ENCODE data around the gene MARS1. TPM values are rescaled to one million over a fixed set of nuclear protein-coding genes. Genes with fewer than 3 reads are reported as not detected.
"Not testable (repeated sequence)": the region's sequence is repeated elsewhere in the genome, so short reads cannot be mapped to it uniquely, and the experiment has no call there.

MARS1 gene
- total RNA-seq, 1 donor from 2014 or later = 316 TPM

- Mint-ChIP-seq H3K4me3 (no peak overlapping the region), H3K27ac (no peak overlapping the region), H3K36me3 (ENCODE audit: low read depth) (peaks cover 83% of the 10 kb centered on the region), H3K27me3 (no peaks in the 10 kb centered on the region), H3K4me1 (peaks cover 28% of the 10 kb centered on the region), H3K9me3 (no peaks in the 10 kb centered on the region)
- DNase-seq = no peak
- intact Hi-C loops (cut with micrococcal nuclease) = no loop called here
Measured at GRCh38 chr12:57514720-57515407, 27.0 kb downstream of the MARS1 start.

GRCh38 chr12:57515408-57515933 is 27.6 kb downstream of the MARS1 start:
- intact Hi-C loops (cut with micrococcal nuclease) = no loop called here
- H3K27me3 Mint-ChIP-seq = no peaks in the 10 kb centered on the region
- H3K27ac Mint-ChIP-seq = no peak overlapping the region
- H3K4me1 Mint-ChIP-seq = peaks cover 28% of the 10 kb centered on the region
- peaks cover 87% of the 10 kb centered on the region for H3K36me3 Mint-ChIP-seq (ENCODE audit: low read depth)
- DNase-seq = no peak
- no peaks in the 10 kb centered on the region for H3K9me3 Mint-ChIP-seq
- no peak overlapping the region for H3K4me3 Mint-ChIP-seq

DNA sequence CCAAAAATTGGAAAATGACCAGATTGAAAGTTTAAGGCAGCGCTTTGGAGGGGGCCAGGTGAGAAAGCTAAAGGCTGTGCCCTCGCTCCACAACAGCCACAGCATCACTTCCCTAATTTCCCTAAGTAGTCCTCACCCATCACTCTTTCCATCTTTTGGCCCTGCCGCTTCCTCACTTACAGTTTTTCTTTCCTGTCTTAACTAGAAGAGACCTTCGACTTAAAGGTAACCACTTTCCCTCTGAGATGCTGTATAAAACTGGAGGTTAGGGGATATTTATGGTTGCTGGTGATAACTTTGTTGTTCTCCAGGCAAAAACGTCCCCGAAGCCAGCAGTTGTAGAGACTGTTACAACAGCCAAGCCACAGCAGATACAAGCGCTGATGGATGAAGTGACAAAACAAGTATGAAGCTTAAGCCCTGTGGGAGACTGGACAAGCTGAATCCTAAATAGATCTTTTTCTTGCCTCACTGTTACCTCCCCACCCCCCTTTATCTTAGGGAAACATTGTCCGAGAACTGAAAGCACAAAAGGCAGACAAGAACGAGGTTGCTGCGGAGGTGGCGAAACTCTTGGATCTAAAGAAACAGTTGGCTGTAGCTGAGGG is 28.2 kb downstream of the MARS1 start:
- Mint-ChIP-seq H3K27me3 (no peaks in the 10 kb centered on the region), H3K36me3 (ENCODE audit: low read depth) (peaks cover 86% of the 10 kb centered on the region), H3K4me1 (peaks cover 32% of the 10 kb centered on the region), H3K4me3 (no peak overlapping the region), H3K27ac (peak overlapping the region; percentile 51), H3K9me3 (no peaks in the 10 kb centered on the region)
- no peak for DNase-seq
- intact Hi-C loops (cut with micrococcal nuclease) = no loop called here

DNA sequence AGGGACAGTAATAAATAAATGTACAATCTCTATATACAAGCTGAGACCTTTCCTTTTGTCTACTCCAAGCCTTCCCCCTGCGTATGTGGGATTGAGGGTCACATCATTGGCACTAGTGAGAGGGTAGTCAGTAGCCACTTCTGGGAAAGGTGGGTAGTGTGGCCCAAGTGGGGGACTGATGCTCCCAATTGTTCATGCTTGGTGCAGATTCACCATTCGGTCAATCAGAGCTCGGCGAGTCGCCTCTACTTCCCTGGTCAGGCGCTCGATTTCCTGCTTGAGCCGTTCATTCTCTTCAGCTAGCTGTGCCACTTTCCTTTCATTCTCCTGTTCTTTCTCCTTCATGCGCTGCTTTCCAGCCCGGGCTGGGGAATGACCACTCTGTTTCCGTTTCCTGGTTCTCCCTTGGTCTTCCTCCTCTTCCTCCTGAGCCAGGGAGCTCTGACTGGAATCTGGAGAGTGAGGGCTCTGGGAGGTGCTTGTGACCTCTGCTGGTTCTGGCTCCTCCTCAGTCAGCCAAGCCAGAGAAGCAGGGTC is 28.8 kb downstream of the MARS1 start:
- Mint-ChIP-seq H3K27ac (no peak overlapping the region), H3K4me3 (no peak overlapping the region), H3K27me3 (no peaks in the 10 kb centered on the region), H3K36me3 (ENCODE audit: low read depth) (peaks cover 80% of the 10 kb centered on the region), H3K4me1 (peaks cover 37% of the 10 kb centered on the region), H3K9me3 (no peaks in the 10 kb centered on the region)
- no peak for DNase-seq
- intact Hi-C loops (cut with micrococcal nuclease) = no loop called here

DNA sequence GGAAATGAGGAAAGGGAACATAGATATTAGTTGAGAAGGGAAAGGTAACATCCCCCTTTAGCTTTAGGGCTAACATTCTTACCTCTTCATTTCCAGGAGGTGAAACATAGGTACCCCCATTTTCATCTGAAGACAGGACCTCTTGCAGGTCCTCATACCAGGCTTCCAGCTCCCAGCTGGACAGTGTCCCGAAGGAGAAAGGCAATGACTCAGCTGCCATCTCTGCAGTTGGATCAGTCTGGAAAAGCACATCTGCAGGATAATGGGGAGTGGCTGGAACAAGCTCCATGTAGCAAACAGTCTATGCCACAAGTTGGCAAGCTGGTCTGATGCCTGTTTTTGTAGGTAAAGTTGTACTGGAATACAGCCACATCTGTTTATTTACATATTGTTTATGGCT is 29.3 kb downstream of the MARS1 start:
- H3K9me3 Mint-ChIP-seq = no peaks in the 10 kb centered on the region
- peaks cover 77% of the 10 kb centered on the region for H3K36me3 Mint-ChIP-seq (ENCODE audit: low read depth)
- no peak for DNase-seq
- no peak overlapping the region for H3K4me3 Mint-ChIP-seq
- H3K27ac Mint-ChIP-seq = no peak overlapping the region
- no peaks in the 10 kb centered on the region for H3K27me3 Mint-ChIP-seq
- intact Hi-C loops (cut with micrococcal nuclease) = no loop called here
- H3K4me1 Mint-ChIP-seq = peaks cover 40% of the 10 kb centered on the region

DNA sequence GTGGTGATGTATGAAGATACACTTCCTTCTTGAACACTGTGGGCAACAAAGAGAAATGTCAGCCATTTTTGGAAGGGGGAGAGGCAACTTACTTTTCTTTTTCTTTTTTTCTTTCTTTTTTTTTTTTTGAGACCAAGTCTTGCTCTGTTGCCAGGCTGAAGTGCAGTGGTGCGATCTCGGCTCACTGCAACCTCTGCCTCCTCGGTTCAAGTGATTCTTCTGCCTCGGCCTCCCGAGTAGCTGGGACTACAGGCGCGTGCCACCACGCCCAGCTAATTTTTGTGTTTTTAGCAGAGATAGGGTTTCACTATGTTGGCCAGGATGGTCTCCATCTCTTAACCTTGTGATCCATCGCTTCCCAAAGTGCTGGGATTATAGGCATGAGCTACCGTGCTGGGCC is 29.9 kb downstream of the MARS1 start:
- H3K9me3 Mint-ChIP-seq; DNase-seq; intact Hi-C loops (cut with micrococcal nuclease); H3K27ac Mint-ChIP-seq; H3K27me3 Mint-ChIP-seq: not testable (repeated sequence)
- Mint-ChIP-seq H3K4me1 (peaks cover 40% of the 10 kb centered on the region), H3K4me3 (peak overlapping the region; percentile 29), H3K36me3 (ENCODE audit: low read depth) (peaks cover 72% of the 10 kb centered on the region)

- intact Hi-C loops (cut with micrococcal nuclease) = no loop called here
- peak overlapping the region; percentile 97 for H3K4me3 Mint-ChIP-seq
- DNase-seq = no peak
- no peaks in the 10 kb centered on the region for H3K9me3 Mint-ChIP-seq
- H3K36me3 Mint-ChIP-seq (ENCODE audit: low read depth) = peaks cover 65% of the 10 kb centered on the region
- H3K27ac Mint-ChIP-seq = peak overlapping the region; percentile 4
- H3K27me3 Mint-ChIP-seq = no peaks in the 10 kb centered on the region
- H3K4me1 Mint-ChIP-seq = peaks cover 41% of the 10 kb centered on the region
Measured at GRCh38 chr12:57518176-57518919, 30.5 kb downstream of the MARS1 start.

- Mint-ChIP-seq H3K4me1 (peaks cover 49% of the 10 kb centered on the region), H3K36me3 (ENCODE audit: low read depth) (peaks cover 63% of the 10 kb centered on the region), H3K4me3 (peak overlapping the region; percentile 97), H3K27me3 (no peaks in the 10 kb centered on the region), H3K27ac (peak overlapping the region; percentile 100), H3K9me3 (no peaks in the 10 kb centered on the region)
- intact Hi-C loops (cut with micrococcal nuclease) = no loop called here
- DNase-seq = no peak
Measured at GRCh38 chr12:57518920-57519795, 31.3 kb downstream of the MARS1 start.

DNA sequence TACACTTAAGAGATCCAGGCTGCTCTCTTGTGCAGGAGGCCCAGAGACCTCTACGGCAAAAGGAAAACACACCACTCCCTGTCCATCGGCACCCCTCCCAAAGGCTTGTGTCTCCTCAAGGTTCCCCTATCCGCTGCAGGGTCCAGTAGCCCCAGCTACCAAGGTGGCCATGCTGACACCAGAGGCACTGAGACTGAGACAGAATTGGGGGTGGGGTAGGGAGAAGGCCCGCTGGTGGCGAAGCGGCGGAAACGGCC is 31.9 kb downstream of the MARS1 start:
- Mint-ChIP-seq H3K27me3 (no peaks in the 10 kb centered on the region), H3K27ac (peak overlapping the region; percentile 100), H3K4me3 (peak overlapping the region; percentile 97), H3K36me3 (ENCODE audit: low read depth) (peaks cover 62% of the 10 kb centered on the region), H3K4me1 (peaks cover 54% of the 10 kb centered on the region), H3K9me3 (no peaks in the 10 kb centered on the region)
- no peak for DNase-seq
- intact Hi-C loops (cut with micrococcal nuclease) = loop anchor here (1.0 to 5.0 kb wide), 8 partner anchors 28 to 832 kb away; partner anchors contain the start of genes ARHGAP9, CDK4, CTDSP2 and DCTN2

- no peaks in the 10 kb centered on the region for H3K9me3 Mint-ChIP-seq
- DNase-seq = peak; percentile 100
- H3K27me3 Mint-ChIP-seq = no peaks in the 10 kb centered on the region
- intact Hi-C loops (cut with micrococcal nuclease) = loop anchor here (1.0 to 5.0 kb wide), 8 partner anchors 27 to 833 kb away; partner anchors contain the start of genes ARHGAP9, CDK4, CTDSP2 and DCTN2
- H3K4me3 Mint-ChIP-seq = peak within 1 kb of the TSS; percentile 97
- peak within 1 kb of the TSS; percentile 100 for H3K27ac Mint-ChIP-seq
- H3K36me3 Mint-ChIP-seq (ENCODE audit: low read depth) = peaks cover 61% of the 10 kb centered on the region
- H3K4me1 Mint-ChIP-seq = peaks cover 56% of the 10 kb centered on the region
Measured at GRCh38 chr12:57520053-57520818, 32.4 kb downstream of the MARS1 start, which contains the start of gene DDIT3. DDIT3 (minus strand) TSS chr12:57520514; CDS start chr12:57517406, 3,108 bp downstream.

GRCh38 chr12:57521525-57522010 is 33.7 kb downstream of the MARS1 start:
- Mint-ChIP-seq H3K4me3 (peak overlapping the region; percentile 97), H3K4me1 (peaks cover 56% of the 10 kb centered on the region), H3K27ac (peak overlapping the region; percentile 100), H3K36me3 (ENCODE audit: low read depth) (peaks cover 50% of the 10 kb centered on the region), H3K9me3 (no peaks in the 10 kb centered on the region), H3K27me3 (no peaks in the 10 kb centered on the region)
- intact Hi-C loops (cut with micrococcal nuclease) = loop anchor here (1.0 to 5.0 kb wide), 5 partner anchors 59 to 834 kb away; partner anchors contain the start of genes CTDSP2, OS9, PIP4K2C and PTGES3
- peak; percentile 80 for DNase-seq
